Endothelial cell of umbilical vein (primary cell): ENCODE measurements around the gene KDM4B.

ENCODE experiments used
- EZH2 ChIP-seq: IDR thresholded peaks from 2 replicates; pipeline ENCODE4 v1.6.1; 2012; ENCODE audit warnings: borderline replicate concordance, low read depth, mild to moderate bottlenecking, moderate library complexity, low read length, inconsistent platforms; ENCODE audit not compliant: severe bottlenecking
- FOS ChIP-seq: IDR thresholded peaks from 2 replicates; pipeline ENCODE4 v1.6.1; 2011; ENCODE audit warnings: mild to moderate bottlenecking, low read length, moderate library complexity, borderline replicate concordance; ENCODE audit not compliant: insufficient read depth
- JUN ChIP-seq: IDR thresholded peaks from 2 replicates; pipeline ENCODE4 v1.6.1; 2011; ENCODE audit warnings: borderline replicate concordance, low read depth; ENCODE audit not compliant: insufficient read length, insufficient read depth
- MYC ChIP-seq: IDR thresholded peaks from one replicate; pipeline ENCODE4 v1.6.1; 2011; ENCODE audit warnings: mild to moderate bottlenecking, low read depth, low read length
- POLR2A ChIP-seq: IDR thresholded peaks from 2 replicates; pipeline ENCODE4 v1.6.1; 2012; ENCODE audit warnings: low read depth, mild to moderate bottlenecking, control low read depth, low read length
- POLR2AphosphoS5 ChIP-seq: IDR thresholded peaks from 2 replicates; pipeline ENCODE4 v1.6.1; 2012; ENCODE audit warnings: low read depth, mild to moderate bottlenecking, control low read depth, low read length, moderate library complexity; ENCODE audit not compliant: insufficient read depth
- TF ChIP-seq, protein P1 (sequence below), 2 donors: IDR thresholded peaks; 1 replicate in 1 of 2; 2 replicates in 1 of 2; pipeline ENCODE4 v1.5.1; 2011; ENCODE audit warnings: low read length in 2 of 2, mild to moderate bottlenecking in 2 of 2, moderate library complexity in 2 of 2, control low read depth in 1 of 2, inconsistent platforms in 1 of 2, low read depth in 1 of 2; ENCODE audit not compliant: insufficient read depth in 1 of 2; ENCODE audit errors: extremely low read depth in 1 of 2
- TF ChIP-seq, protein P2 (sequence below): IDR thresholded peaks from 2 replicates; pipeline ENCODE4 v1.6.1; 2011; ENCODE audit not compliant: insufficient read depth, insufficient read length

DNA sequence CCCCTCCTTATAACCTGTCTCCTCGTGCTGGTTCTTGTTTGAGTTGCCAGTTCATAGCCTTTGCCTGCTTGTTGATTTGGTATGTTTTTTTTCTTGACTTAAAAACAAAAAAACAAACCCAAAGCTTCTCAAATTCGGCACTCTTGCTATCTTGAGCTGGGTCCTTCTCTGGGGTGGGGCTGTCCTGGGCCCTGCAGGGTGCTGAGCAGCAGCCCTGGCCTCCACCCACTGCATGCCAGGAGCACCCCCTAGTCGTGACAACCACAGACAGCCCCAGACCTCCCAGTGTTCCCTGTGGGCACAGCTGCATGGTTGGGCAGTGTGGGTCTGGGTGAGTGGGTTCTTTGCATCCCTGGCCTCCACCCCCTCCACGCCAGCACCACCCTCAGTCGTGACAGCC lies 27.8 kb downstream of the KDM4B start:
- TF ChIP-seq POLR2A (no peak), POLR2AphosphoS5 (no peak), FOS (no peak), EZH2 (no peak), MYC (no peak), JUN (no peak)
- TF ChIP-seq, protein P1, sequence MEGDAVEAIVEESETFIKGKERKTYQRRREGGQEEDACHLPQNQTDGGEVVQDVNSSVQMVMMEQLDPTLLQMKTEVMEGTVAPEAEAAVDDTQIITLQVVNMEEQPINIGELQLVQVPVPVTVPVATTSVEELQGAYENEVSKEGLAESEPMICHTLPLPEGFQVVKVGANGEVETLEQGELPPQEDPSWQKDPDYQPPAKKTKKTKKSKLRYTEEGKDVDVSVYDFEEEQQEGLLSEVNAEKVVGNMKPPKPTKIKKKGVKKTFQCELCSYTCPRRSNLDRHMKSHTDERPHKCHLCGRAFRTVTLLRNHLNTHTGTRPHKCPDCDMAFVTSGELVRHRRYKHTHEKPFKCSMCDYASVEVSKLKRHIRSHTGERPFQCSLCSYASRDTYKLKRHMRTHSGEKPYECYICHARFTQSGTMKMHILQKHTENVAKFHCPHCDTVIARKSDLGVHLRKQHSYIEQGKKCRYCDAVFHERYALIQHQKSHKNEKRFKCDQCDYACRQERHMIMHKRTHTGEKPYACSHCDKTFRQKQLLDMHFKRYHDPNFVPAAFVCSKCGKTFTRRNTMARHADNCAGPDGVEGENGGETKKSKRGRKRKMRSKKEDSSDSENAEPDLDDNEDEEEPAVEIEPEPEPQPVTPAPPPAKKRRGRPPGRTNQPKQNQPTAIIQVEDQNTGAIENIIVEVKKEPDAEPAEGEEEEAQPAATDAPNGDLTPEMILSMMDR (IDR thresholded peaks at IDR 0.05; ENCODE audit: extremely low read depth in 1 of 2, insufficient read depth in 1 of 2, low read depth in 1 of 2, low read length in 2 of 2): no peak
- TF ChIP-seq, protein P2, sequence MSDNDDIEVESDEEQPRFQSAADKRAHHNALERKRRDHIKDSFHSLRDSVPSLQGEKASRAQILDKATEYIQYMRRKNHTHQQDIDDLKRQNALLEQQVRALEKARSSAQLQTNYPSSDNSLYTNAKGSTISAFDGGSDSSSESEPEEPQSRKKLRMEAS: no peak
